ENCODE measurements around the gene TMEM214.

DNA sequence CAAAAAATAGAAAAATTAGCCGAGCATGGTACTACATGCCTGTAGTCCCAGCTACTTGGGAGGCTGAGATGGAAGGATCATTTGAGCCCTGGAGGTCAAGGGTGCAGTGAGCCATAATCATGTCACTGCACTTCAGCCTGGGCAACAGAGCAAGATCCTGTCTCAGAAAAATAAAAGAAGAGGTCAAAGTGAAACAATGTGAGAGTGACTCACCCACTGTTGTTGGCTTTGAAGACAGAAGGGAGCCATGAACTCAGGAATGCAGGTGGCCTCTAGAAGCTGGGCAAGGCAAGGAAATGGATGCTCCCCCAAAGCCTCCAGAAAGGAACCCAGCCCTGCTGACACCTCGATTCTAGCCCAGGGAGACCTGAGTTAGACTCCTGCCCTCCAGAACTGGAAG, 3.7 kb upstream of the TMEM214 start:
- TF ChIP-seq, protein P1, sequence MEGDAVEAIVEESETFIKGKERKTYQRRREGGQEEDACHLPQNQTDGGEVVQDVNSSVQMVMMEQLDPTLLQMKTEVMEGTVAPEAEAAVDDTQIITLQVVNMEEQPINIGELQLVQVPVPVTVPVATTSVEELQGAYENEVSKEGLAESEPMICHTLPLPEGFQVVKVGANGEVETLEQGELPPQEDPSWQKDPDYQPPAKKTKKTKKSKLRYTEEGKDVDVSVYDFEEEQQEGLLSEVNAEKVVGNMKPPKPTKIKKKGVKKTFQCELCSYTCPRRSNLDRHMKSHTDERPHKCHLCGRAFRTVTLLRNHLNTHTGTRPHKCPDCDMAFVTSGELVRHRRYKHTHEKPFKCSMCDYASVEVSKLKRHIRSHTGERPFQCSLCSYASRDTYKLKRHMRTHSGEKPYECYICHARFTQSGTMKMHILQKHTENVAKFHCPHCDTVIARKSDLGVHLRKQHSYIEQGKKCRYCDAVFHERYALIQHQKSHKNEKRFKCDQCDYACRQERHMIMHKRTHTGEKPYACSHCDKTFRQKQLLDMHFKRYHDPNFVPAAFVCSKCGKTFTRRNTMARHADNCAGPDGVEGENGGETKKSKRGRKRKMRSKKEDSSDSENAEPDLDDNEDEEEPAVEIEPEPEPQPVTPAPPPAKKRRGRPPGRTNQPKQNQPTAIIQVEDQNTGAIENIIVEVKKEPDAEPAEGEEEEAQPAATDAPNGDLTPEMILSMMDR (IDR thresholded peaks at IDR 0.05): no peak
- TF ChIP-seq POLR2A (IDR thresholded peaks at IDR 0.05): no peak
